ENCODE data around the gene LIMS2. TPM values are rescaled to one million over a fixed set of nuclear protein-coding genes. Genes with fewer than 3 reads are reported as not detected.

Gene LIMS2
- total RNA-seq, 1 donor from 2014 or later: 171 TPM

DNA sequence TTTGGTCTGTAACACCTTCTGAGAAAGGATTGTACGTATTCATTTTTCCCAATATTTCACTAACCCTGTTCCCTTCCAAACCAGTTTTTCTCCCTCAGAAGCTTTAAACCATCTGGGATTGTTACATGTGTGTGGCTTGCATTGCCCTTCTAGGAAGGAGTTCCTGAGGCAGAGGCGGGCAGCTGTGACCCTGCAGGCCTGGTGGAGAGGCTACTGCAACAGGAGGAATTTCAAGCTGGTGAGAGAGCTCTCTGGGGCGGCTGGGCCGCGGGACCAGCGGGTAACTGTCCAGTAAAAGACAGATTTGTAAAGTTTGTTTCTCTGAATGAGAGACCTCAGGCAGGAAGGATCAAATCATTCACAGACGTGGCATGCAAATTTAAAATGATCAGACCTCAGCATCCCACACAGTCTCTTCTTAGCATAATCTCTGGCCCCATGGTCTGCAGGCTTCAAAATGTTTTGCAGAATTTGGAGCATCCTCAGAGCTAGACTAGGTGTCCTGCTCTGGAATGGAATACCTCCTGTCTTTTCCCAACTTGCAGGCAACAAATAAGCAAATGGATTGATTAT lies 69.6 kb downstream of the LIMS2 start:
- no peak for TF ChIP-seq CTCF (IDR thresholded peaks at IDR 0.05)
- peak; percentile 47 for DNase-seq (ENCODE audit: low spot score)
- Mint-ChIP-seq H3K27ac (ENCODE audit: unreplicated experiment) (no peak overlapping the region), H3K36me3 (ENCODE audit: low read depth) (peaks cover 6% of the 10 kb centered on the region), H3K4me1 (ENCODE audit: low read depth) (no peaks in the 10 kb centered on the region), H3K9me3 (ENCODE audit: low read depth) (peaks cover 20% of the 10 kb centered on the region), H3K27me3 (ENCODE audit: low read depth) (no peaks in the 10 kb centered on the region), H3K4me3 (ENCODE audit: unreplicated experiment) (no peak overlapping the region)

- no peak overlapping the region for H3K27ac Mint-ChIP-seq (ENCODE audit: unreplicated experiment)
- DNase-seq (ENCODE audit: low spot score): no peak
These were observed 70.3 kb downstream of the LIMS2 start for GRCh38 chr2:127604986-127605385.

DNA sequence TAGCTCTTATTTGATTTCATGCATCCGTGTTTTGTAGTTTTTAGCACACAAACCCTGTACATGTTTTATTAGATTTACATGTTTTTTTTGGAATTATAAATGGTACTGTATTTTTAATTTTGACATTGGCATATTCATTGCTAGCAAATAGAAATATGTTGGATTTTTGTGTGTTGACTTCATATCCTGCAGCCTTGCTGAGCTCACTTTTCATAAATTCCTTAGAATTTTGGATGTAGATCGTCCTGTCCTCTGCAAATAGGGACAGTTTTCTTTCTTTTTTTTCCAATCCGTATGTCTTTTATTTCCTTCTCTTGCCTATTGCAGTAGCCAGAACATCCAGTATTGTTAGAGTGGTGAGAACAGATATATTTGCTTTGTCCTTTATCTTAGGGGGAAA lies 76.1 kb downstream of the LIMS2 start:
- no peak for DNase-seq (ENCODE audit: low spot score)
- peak overlapping the region; percentile 3 for H3K4me3 Mint-ChIP-seq (ENCODE audit: unreplicated experiment)
- peaks cover 44% of the 10 kb centered on the region for H3K9me3 Mint-ChIP-seq (ENCODE audit: low read depth)
- H3K4me1 Mint-ChIP-seq (ENCODE audit: low read depth): peaks cover 23% of the 10 kb centered on the region
- no peaks in the 10 kb centered on the region for H3K27me3 Mint-ChIP-seq (ENCODE audit: low read depth)
- peak overlapping the region; percentile 56 for H3K27ac Mint-ChIP-seq (ENCODE audit: unreplicated experiment)
- no peak for TF ChIP-seq CTCF (IDR thresholded peaks at IDR 0.05)
- H3K36me3 Mint-ChIP-seq (ENCODE audit: low read depth): peaks cover 10% of the 10 kb centered on the region

More at GRCh38 chr2:127604986-127605385, 70.3 kb downstream of the LIMS2 start:
- H3K36me3 Mint-ChIP-seq (ENCODE audit: low read depth): peaks cover 6% of the 10 kb centered on the region
- H3K9me3 Mint-ChIP-seq (ENCODE audit: low read depth): peaks cover 20% of the 10 kb centered on the region
- H3K27me3 Mint-ChIP-seq (ENCODE audit: low read depth): no peaks in the 10 kb centered on the region
- no peak overlapping the region for H3K4me3 Mint-ChIP-seq (ENCODE audit: unreplicated experiment)
- H3K4me1 Mint-ChIP-seq (ENCODE audit: low read depth): no peaks in the 10 kb centered on the region
- no peak for TF ChIP-seq CTCF (IDR thresholded peaks at IDR 0.05)

GRCh38 chr2:127598711-127599110 lies 76.6 kb downstream of the LIMS2 start:
- DNase-seq (ENCODE audit: low spot score): no peak
- no peak for TF ChIP-seq CTCF (IDR thresholded peaks at IDR 0.05)
- Mint-ChIP-seq H3K4me3 (ENCODE audit: unreplicated experiment) (no peak overlapping the region), H3K27me3 (ENCODE audit: low read depth) (no peaks in the 10 kb centered on the region), H3K36me3 (ENCODE audit: low read depth) (peaks cover 10% of the 10 kb centered on the region), H3K9me3 (ENCODE audit: low read depth) (peaks cover 44% of the 10 kb centered on the region), H3K4me1 (ENCODE audit: low read depth) (peaks cover 23% of the 10 kb centered on the region), H3K27ac (ENCODE audit: unreplicated experiment) (peak overlapping the region; percentile 34)

DNA sequence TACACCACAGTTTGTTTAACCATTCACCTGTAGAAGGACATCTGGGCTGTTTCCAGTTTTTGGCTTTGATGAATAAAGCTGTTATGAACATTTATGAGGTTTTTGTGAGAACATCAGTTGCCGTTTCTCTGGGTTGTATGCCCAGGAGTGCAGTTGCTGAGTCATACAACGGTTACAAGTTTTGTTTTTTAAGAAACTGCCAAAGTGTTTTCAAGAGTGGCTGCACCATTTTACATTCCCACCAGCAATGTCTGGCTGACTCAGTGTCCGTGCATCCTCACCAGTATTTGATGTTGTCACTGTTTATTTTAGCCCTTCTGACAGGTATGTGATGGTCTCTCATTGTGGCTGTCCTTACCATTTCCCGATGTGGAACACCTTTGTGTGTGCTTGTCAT lies 77.3 kb downstream of the LIMS2 start:
- Mint-ChIP-seq H3K9me3 (ENCODE audit: low read depth) (peaks cover 39% of the 10 kb centered on the region), H3K36me3 (ENCODE audit: low read depth) (peaks cover 6% of the 10 kb centered on the region), H3K27ac (ENCODE audit: unreplicated experiment) (peak overlapping the region; percentile 32), H3K4me1 (ENCODE audit: low read depth) (peaks cover 23% of the 10 kb centered on the region), H3K27me3 (ENCODE audit: low read depth) (no peaks in the 10 kb centered on the region), H3K4me3 (ENCODE audit: unreplicated experiment) (no peak overlapping the region)
- TF ChIP-seq CTCF (IDR thresholded peaks at IDR 0.05): no peak
- DNase-seq (ENCODE audit: low spot score): no peak
